Measurements from ENCODE around the gene ZNF326.
"Not testable (repeated sequence)": the region's sequence is repeated elsewhere in the genome, so short reads cannot be mapped to it uniquely, and the experiment has no call there.

The ZNF326 gene

DNA sequence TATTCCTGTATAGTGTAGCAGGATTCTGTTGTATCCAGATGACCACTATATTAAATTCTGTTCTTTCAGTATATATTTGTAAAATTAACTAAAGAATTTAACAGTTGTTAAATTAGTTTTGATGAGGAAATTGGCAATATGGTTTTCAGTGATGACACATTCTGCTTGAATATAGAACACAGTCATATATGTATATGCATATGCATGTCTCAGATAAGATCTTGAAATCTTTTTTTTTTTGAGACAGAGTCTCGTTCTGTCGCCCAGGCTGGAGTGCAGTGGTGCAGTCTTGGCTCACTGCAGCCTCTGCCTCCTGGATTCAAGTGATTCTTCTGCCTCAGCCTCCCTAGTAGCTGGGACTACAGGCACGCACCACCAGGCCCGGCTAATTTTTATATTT lies 2.2 kb downstream of the ZNF326 start:
- not testable (repeated sequence) for DNase-seq

DNA sequence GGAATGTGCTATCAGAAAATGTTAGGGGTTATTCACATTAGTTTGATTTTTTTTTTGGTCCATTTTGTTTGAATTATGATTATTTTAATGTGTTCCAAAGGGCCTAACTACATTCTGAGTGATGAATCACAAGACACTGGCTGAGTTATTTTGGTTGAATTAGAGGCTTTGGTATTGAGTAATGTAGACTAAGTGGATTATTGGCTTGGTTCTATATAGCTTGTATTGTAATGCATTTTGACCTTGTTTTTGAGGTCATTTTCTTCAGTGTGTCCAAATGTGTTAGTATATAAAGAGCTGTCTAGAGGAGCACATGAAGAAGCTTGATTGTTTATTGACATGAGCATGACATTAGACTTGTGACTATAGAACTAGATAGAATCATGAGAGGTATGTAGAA lies 3.4 kb downstream of the ZNF326 start:
- no peak for DNase-seq

DNA sequence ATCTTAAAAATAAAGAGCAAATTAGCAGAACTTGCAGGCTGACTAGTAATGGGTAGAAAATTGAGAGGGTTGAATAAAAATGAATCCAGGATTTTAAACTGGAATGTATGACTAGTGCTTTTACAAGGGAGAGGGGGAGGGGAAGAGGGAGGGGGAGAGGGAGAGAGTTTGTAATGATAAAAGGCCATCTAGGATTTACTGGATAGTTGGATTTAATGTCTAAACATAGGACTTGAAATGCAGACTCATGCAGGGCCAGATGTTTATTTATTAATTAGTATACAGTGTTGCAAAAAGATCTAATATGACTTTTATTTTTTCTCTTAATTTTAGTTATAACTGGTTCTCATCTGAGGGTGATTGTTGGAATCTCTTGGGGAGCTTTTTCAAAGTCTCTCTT lies 4.3 kb downstream of the ZNF326 start:
- DNase-seq: no peak

DNA sequence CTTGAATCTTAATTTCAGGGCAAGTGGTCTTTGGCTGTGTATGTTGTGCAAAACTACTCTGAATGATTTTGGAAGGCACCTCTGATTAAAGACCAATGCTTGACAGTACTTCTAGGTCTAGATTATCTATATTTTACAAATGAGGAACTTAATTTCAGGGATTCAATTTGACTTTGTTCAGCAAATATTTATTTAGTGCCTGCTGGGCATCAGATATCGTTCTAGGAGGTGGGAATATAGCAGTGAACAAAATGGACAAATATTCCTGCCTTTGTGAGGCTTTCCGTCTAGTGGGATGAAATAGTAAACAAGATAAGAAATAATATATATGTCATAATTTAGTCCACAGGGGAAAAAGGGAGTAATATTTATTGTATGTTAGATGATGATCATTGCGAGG lies 4.7 kb downstream of the ZNF326 start:
- no peak for DNase-seq

DNA sequence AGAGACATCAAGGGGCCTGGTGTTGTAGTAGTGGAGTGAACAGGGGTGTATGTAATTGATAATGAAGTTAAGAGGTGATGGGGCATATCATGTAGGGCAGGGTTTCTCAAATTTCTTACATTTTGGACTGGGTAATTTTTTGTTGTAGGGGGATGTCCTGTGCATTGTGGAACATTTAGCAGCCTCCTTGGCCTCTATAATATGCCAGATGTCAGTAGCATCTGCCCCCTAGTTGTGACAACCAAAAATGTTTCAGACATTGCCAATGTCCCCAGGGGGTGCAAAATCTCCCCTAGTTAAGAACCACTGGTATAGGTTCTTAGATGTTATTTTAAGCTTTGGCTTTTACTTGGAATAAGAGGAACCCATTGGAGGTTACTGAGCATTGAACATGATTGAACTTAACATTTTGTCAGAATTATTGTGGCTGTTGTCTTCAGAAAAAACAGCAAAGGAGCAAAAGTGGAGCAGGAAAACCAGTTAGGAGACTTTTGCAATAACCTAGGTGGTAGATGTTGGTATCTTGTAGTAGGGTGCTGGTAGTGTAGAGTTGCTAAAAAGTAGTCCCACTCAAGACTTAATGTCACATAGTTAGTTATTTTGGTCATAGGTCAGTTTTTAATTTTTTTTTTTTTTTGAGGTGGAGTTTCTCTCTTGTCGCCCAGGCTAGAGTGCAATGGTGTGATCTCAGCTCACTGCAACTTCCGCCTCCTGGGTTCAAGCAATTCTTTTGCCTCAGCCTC lies 6.2 kb downstream of the ZNF326 start:
- DNase-seq: no peak

DNA sequence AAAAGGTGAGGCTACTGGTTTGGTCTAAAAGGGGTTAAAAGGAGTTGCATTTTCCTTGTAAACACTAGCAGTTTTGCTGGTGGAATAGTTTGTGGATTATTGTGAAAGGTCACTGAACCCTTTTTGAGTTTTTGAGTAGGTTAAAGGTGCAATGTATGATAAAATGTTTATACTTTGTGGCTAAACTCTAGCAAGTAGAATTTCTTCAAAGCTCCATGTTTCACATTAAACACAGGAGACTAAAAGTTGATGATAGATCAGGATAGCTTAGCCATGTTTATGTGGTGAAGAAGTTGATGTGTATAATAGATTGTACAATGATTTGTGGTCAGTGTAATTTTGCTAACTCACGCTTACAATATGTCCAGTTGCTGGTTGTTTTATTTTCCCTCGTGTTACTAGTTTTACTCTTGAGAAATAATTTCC lies 13.1 kb downstream of the ZNF326 start:
- DNase-seq: no peak

DNA sequence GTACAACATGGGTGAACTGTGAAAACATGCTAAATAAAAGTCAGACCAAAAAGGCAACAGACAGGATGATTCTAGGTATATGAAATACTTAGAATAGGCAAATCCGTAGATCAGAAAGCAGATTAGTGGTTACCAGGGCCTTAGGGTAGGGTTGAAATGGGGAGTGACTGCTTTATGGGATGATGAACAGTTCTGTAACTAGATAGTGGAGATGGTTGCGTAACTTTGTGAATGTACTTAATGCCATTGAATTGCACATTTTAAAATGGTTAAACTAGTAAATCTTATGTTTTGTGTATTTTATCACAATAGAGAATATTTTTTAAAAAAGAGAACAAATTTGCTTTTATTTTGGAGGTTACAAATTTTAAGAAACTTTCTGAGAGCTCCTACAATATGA lies 17.4 kb downstream of the ZNF326 start:
- no peak for DNase-seq

DNA sequence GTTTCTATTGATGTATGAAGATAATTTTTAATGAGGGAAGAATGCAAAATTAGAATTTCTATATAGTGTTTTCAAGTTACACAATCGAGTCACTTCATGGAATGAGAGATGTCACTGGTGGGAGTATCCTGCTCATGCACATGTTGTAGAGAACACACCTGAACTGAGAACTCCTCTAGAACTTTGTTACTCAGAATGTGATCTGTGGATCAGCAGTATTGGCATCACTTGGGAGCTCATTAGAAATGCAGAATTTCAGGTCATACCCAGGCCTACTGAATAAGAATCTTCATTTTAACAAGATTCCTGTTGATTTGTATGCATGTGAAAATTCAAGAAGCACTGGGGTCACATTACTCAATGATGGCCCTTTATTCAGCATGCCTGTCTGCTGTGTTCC lies 28.8 kb downstream of the ZNF326 start:
- DNase-seq: no peak

DNA sequence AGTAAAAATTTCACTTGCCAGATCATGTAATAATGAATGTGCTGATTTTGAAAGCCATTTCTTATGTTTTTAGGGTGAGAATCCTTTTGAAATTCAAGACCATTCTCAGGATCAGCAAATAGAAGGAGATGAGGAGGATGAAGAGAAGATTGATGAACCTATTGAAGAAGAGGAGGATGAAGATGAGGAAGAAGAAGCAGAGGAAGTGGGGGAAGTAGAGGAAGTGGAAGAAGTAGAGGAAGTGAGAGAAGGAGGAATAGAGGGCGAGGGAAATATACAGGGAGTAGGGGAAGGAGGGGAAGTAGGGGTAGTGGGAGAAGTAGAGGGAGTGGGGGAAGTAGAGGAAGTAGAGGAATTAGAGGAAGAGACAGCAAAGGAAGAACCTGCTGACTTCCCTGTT lies 32.4 kb downstream of the ZNF326 start:
- DNase-seq: no peak

DNA sequence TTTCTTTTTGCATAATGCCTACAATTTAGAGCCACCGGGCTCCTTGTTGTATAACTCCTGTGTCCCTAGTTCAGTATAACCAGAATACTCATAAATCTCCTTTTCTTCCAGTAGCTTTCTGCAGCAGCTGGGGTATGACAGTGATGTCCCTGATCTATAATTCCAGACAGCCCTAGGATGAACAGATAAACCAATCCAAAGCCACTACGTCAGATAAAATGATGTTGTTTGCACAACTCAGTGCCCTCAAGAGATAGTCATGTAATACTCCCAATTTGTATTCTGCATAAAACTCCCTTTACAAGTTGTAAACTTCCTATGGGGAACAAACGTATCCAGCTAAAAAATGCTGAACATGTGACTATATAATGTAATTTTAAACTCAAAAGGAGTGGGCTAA lies 44.7 kb downstream of the ZNF326 start:
- no peak for DNase-seq

DNA sequence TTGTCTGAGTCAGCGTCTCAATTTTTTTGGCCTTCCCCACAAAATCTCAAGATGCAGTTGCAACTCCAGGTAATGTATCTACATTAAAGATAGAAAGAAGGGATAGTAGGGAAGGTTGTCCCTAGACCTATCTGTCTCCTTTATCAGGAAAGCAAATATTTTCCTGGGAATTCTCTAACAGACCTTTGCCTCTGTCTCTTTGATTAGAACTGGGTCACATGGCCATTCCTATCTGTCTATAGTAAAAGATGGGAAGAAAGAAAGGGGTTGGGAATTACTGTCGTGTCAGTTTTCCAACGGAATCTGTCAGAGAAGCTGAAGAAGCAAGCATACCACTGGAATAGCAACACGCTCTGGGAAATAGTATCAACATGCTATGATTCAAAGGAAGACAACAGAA lies 48.7 kb downstream of the ZNF326 start:
- DNase-seq: no peak

DNA sequence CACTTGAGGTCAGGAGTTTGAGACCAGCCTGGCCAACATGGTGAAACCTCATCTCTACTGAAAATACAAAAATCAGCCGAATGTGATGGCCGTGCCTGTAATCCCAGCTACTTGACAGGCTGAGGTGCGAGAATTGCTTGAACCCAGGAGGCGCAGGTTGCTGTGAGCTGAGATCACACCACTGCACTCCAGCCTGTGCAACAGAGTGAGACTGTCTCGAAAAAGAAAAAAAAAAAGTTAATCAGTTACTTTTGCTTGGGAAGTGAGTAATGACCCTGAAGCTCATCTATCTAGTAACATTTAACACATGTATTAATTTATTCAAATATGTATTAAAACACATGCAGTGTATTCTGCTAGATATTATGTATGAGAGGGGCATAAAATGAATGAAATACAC lies 49.4 kb downstream of the ZNF326 start:
- no peak for DNase-seq

DNA sequence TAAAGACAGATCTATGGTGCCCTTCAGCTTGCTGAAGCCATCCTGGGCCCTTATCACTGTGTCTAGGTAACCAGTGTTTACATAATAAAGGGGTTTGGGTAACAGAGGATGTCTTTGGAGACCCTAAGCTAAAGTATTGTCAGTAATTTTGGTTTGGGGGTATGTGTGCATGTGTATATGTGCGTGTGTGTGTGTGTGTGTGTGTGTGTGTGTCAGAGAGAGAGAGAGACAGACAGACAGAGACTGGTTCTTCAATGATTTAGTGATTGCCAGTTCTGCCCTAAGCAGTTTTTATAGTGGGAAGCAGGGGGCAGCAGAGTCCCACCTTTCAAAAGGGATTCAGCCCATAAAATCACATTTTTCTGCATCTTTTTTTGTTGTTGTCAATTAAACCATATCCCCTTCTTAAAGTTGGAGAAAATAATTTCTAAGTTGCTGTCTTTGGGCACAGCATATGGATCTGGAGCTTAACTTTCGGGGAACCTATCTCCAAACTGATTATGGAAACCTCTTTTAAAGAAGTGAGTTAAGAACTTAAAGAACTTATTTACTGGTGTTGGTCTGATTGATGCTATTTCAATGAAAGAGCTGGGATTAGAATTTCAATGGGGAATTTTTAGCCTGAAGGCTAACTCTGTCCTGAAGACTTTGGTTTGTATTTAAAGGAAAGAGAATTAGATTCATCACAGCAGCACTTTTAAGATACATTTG lies 51.1 kb downstream of the ZNF326 start:
- DNase-seq: no peak

DNA sequence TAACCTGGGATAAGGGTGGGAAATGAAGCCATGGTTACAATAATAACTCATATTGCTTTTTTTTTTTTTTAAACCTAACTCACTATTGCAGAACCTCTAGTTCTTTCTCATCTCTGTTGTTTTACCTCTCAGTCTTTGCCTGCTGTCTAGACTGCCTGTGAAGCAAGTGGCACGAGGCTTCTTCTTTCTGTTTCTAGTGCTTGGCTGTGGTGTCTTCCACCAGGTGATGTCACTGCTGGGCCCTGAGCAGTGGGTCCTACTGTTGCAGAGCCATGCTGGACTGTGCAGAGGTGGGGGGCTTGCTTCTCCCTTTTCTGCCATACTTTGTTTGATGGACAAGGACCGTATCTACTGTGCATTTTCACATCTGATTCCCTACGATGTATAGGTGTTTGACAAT lies 51.7 kb downstream of the ZNF326 start:
- no peak for DNase-seq

DNA sequence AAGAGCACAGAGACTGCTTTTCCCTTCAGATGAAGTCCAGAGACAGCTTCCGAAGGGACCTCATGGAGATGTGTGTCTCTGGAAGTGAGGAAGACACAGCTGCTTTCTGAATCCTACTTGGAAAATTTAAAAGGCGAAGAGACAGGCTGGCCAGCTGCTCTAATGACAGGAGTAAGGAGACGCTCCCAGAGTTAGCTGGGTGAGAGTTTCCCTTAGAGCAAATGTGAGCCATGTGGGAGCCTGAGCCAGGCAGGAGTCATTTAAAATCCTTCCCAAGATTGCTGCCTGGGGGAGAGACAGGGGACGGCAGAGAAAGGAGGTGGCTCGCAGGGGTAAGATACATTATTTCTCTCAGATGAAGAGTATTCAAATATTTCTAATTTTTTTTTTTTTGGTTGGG lies 53.1 kb downstream of the ZNF326 start:
- no peak for DNase-seq

DNA sequence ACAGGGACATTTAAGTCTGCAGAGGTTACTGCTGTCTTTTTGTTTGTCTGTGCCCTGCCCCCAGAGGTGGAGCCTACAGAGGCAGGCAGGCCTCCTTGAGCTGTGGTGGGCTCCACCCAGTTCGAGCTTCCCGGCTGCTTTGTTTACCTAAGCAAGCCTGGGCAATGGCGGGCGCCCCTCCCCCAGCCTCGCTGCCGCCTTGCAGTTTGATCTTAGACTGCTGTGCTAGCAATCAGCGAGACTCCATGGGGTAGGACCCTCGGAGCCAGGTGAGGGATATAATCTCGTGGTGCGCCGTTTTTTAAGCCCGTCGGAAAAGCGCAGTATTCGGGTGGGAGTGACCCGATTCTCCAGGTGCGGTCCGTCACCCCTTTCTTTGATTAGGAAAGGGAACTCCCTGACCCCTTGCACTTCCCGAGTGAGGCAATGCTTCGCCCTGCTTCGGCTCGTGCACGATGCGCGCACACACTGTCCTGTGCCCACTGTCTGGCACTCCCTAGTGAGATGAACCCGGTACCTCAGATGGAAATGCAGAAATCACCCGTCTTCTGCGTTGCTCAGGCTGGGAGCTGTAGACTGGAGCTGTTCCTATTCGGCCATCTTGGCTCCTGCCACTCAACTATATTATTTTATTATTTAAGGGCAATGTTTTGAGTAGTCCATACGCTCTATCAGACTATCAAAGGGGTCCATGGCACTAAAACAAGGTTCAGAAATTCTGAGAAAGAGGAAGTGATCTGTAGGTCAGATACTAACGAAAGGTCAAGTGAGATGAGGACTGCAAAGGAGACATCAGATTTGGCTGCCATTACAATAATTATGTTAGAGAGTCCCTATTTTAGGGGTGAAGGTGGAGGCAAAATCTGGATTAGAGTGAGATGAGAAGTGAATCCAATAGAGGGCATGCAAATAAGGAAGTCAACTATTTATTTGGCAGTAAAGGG lies 68.1 kb downstream of the ZNF326 start:
- not testable (repeated sequence) for DNase-seq

DNA sequence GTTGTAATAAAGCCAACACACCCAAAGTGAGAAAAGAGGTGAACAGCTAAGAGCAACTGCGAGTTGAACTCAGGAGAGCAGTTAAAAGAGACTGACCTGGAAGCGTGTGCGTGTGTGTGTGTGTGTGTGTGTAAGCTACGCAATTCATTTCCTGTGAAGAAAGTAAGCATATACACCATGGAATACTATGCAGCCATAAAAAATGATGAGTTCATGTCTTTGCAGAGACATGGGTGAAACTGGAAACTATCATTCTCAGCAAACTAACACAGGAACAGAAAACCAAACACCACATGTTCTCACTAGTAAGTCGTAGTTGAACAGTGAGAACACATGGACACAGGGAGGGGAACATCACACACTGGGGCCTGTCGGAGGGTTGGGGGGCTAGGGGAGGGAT lies 69.2 kb downstream of the ZNF326 start:
- DNase-seq: not testable (repeated sequence)

DNA sequence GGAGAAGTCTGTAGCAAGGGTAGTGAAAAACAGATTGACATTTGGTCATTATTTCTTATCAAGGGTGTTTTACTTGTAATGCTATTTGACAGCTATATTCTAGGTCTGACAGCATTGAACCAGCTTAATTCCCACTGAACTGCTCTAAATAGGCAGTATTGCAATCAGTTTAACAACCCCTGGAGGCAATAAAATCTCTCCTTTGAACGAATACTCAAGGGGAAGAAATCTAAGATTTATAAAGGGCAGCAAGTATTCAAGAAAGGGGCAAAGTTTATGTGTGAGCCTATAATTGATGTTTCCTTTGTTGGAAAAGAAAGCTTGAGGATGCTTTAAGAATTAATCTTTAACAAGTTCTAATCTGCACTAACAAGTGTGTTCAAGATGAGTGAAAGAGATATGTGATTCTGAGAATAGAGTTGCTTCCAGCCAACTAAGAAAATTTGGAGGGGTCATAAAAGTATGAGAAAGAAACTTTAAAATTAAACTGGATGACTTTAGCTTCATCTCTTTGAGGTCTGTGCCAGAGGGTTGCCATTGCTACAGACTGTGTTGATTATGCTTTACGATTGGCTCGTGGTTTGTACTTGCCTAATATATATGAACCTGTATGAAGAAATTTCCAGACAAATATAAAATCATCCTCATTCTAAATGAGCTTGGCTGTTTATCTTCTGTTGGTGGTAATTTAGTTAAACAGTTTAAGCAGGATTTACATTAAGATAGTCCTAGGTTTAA lies 72.5 kb downstream of the ZNF326 start:
- DNase-seq: no peak

DNA sequence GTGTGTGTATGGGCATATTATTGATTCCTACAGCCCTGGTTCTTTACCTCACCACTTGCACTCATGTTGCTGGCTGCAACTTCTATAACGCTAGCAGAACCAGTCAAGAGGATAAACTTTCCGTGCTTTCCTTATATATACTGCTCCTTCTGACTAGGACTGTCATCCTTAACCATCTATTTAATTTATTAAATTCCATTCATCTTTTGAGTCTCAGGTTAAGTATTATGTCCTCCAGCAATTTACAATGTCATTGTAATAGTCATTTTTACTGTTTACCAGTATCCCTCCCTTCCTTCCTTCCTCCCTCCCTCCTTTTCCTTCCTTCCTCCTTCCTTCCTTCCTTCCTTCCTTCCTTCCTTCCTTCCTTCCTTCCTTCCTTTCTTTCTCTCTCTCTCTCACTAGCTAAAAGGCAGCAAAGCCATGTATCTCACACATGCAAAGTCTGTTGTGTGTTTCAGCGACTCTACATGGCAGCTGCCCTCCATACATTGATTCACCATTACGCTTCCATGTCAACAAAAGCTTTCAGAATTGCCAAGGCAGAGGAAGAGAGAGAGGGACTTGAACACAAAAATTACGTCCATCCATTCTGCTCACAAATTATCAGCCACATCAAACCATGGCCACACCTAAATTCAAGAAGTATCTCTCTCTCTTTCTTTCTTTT lies 73.8 kb downstream of the ZNF326 start:
- DNase-seq: no peak

DNA sequence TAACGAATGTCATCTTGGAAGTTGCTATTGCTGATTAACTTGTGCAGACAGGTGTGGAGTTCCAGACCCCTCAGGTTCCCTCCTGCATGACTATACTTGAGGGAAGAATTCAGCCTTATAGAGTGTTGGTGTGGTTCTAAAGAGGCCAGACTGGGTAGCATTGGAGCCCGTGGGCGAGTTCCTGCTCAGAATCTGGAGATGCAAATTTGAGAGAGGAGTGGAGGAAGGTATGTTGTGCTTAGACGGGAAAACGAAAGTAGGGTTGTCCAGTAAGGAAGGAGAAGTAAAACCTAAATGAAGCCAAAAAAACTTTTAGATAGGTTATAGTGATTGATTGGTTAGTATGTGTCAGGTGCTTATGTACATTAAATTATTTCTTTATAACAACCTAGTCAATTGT lies 79.2 kb downstream of the ZNF326 start:
- no peak for DNase-seq

DNA sequence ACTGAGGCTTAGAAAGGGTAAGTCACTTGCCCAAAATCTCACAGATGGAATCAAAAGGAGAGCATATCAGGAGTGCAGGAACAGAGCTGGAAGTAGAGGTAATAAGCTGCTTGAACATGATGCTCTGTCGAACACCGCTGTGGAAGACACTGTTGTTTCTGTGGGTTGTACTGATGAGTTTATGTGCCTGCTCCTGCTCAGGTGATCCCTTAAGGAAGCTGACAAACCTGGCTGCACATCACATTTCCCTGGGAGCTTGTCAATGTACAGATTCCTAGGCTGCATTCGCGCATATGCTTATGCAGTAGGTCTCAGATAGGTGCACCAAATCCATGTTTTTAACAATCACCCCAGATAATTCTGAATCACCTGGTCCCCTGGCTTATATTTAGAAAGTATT lies 79.7 kb downstream of the ZNF326 start:
- no peak for DNase-seq

DNA sequence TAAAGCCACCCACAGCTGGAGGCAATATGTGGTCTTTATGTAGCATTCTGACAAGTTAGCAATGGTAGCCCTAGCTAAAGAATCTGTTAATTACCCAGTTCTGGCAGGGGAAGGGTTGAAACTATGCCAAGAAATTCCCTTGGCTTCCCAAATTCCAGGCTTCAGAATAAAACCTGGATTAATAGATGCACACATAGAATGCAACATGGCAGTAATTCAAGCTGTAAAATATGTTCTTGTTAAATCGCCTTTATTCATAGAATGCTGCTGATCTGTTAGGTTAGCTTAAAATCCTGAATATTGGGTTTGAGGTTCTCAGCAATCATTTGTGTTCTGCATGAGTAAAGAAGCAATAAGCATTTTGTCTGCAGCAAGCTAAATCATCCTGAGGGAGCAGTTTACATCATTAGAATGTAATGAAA lies 80.1 kb downstream of the ZNF326 start:
- DNase-seq: no peak

All from central memory CD4-positive, alpha-beta T cell (primary cell).